Heart left ventricle (tissue), 16 donors: ENCODE measurements around the gene GTF3A. TPM values are rescaled to one million over a fixed set of nuclear protein-coding genes. Genes with fewer than 3 reads are reported as not detected.
A peak's percentile ranks its signal among the peaks of the same experiment; 100 is the strongest.

Experiments used
- ATAC-seq, 4 donors: fragments of 200-7000 bp; cut with Tn5 transposase; one replicate each; pipeline ENCODE4 v1.9.1; 2020 to 2022; ENCODE audit warnings: moderate library complexity in 4 of 4, mild to moderate bottlenecking in 3 of 4, moderate number of reproducible peaks in 1 of 4
- DNase-seq, 5 donors: peaks; one replicate each; pipeline ENCODE4 v3.0.0-alpha.2; 2020
- H3K27ac ChIP-seq, 12 donors: fragments of 200-600 bp; sonication (generic) in 4 of 12; one replicate each; pipeline versions ENCODE4 v1.5.0 to v1.8.0; 2016 to 2022; ENCODE audit warnings: mild to moderate bottlenecking in 2 of 12
- H3K27me3 ChIP-seq, 9 donors: fragments of 200-600 bp; sonication (generic) in 2 of 9; one replicate each; pipeline versions ENCODE4 v1.5.1 to v1.8.0; 2016 to 2022; ENCODE audit warnings: mild to moderate bottlenecking in 3 of 9
- H3K36me3 ChIP-seq, 9 donors: fragments of 200-600 bp; sonication (generic) in 2 of 9; one replicate each; pipeline versions ENCODE4 v1.5.0 to v1.8.0; 2018 to 2022; ENCODE audit warnings: mild to moderate bottlenecking in 2 of 9
- H3K4me1 ChIP-seq, 12 donors: fragments of 200-600 bp; sonication (generic) in 4 of 12; one replicate each; pipeline versions ENCODE4 v1.5.0 to v1.8.0; 2016 to 2022; ENCODE audit warnings: mild to moderate bottlenecking in 3 of 12
- H3K4me3 ChIP-seq, 12 donors: fragments of 200-600 bp; sonication (generic) in 4 of 12; one replicate each; pipeline versions ENCODE4 v1.5.0 to v1.8.0; 2017 to 2022; ENCODE audit warnings: mild to moderate bottlenecking in 9 of 12, moderate library complexity in 4 of 12
- H3K9me3 ChIP-seq, 12 donors: fragments of 200-600 bp; sonication (generic) in 4 of 12; one replicate each; pipeline versions ENCODE4 v1.5.0 to v1.8.0; 2016 to 2022; ENCODE audit warnings: mild to moderate bottlenecking in 1 of 12
- POLR2A ChIP-seq, 2 donors: fragments of 450-650 bp; IDR thresholded peaks; one replicate each; pipeline ENCODE4 v1.6.1; 2017; ENCODE audit warnings: antibody characterized with exemption in 2 of 2, mild to moderate bottlenecking in 2 of 2, moderate library complexity in 2 of 2
- WGBS, 4 donors: extraction: QIAGEN DNeasy Blood & Tissue Kit in 2 of 4; methylation state at CpG; one replicate each; pipeline versions ENCODE4 v1.1.5 to v1.1.7; 2013 to 2018; 5-methylcytosine and 5-hydroxymethylcytosine counted together
- intact Hi-C, 10 donors: fragments of 100-400 bp; cut with DNase I; formaldehyde crosslinking; loops; one replicate each; pipeline versions ENCODE4 v1.11.1 to v1.14.2; 2022
- polyA plus RNA-seq, 2 donors: library from polyadenylated mRNA; stranded (reverse); fragments of 200-250 nt; gene quantifications; one replicate each; pipeline ENCODE4 v1.2.3, GENCODE V29; 2013
- total RNA-seq, 9 donors: library from RNA; depleted of rRNA in 2 of 9; stranded (reverse); fragments of >200 nt in 2 of 9; fragmentation: NEBNext Ultra II Directional in 3 of 9; extraction: Animal tissue kit (Norgen Biotek cat#: 25700) in 3 of 9; gene quantifications; one replicate each; pipeline versions ENCODE4 v1.1.0 to v1.2.4, GENCODE V29; 2016 to 2023
- TF ChIP-seq, protein P1 (sequence below), 12 donors: fragments of 200-600 bp; sonication (generic) in 4 of 12; IDR thresholded peaks; one replicate each; pipeline versions ENCODE4 v1.5.0 to v1.8.0; 2018 to 2022; ENCODE audit warnings: antibody characterized with exemption in 12 of 12, mild to moderate bottlenecking in 5 of 12
- donor health status: ischemic (EF 13 %, LVEDD 7.1; RV severe dilation, severe dysfunction).
- donor health status: healthy with polysubstance abuse.
- donor health status: DM: no; HTN: yes; CAD: no.
- donor health status: DM: no; HTN: no; CAD: no.
- donor health status: ischemic (EF 25% LVEDD 6.9; RV normal size, moderate dysfunction).
- donor health status: ischemic (EF 25% LVEDD 5.7; RV mildly dilated, moderate dysfunction).
- donor health status: healthy.
- donor health status: DM: yes; HTN: yes; CAD: no.
- donor health status: ischemic (EF 35%, LVEDD 5.7; RV mildly dilated, moderate dysfunction).
- donor health status: nonischemic (EF 11% LVEDD 7.7; RV severe dilation, severe dysfunction).
- donor health status: DM: yes; HTN: yes; CAD: no.
- donor health status: PGD.
- donor health status: ischemic (EF 29% LVEDD 5.4; RV normal size, mild dysfunction).
- donor health status: nonischemic (EF 23%, LVEDD 6.1; RV moderate dilation, normal function).

Gene GTF3A
- total and polyA plus RNA-seq, 11 donors = 138 to 593 (median 201) TPM

DNA sequence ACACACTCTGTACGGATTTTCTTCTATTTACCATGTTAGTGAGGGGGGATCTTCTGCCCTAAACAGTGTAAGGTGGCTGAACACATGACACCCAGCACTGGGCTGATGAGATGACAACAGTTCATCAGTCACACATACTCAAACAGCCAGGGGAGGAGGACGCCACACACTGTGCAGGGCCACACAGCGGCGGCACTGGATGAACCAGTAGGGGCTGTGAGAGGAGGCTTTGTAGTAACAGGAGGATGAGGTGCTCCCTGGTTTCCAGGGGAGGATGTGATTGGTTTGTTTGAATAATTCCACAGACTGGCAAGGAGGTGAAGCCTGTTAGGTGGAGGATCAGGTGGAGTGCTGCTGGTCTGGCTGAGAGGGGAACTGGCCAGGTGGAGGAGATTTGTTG, 16.3 kb upstream of the GTF3A start:
- 50 to 73% (median 61%) methylated on average over 4 of the region's 4 CpGs for WGBS, 4 donors
- no peak for DNase-seq
- Histone ChIP-seq H3K27me3 (peaks cover 0 to 9% (median 0%) of the 10 kb centered on the region in 9 donors), H3K27ac (no peak overlapping the region), H3K4me3 (no peak overlapping the region), H3K36me3 (no peaks in the 10 kb centered on the region), H3K9me3 (peaks cover 0 to 7% (median 0%) of the 10 kb centered on the region in 12 donors), H3K4me1 (peaks cover 0 to 9% (median 6%) of the 10 kb centered on the region in 12 donors)
- intact Hi-C loops = loop anchor here in 2 of 10 donors (10.0 kb wide), 2 partner anchors 127 to 377 kb away; no protein-coding TSS in a partner anchor
- ATAC-seq = no peak
- TF ChIP-seq, protein P1, sequence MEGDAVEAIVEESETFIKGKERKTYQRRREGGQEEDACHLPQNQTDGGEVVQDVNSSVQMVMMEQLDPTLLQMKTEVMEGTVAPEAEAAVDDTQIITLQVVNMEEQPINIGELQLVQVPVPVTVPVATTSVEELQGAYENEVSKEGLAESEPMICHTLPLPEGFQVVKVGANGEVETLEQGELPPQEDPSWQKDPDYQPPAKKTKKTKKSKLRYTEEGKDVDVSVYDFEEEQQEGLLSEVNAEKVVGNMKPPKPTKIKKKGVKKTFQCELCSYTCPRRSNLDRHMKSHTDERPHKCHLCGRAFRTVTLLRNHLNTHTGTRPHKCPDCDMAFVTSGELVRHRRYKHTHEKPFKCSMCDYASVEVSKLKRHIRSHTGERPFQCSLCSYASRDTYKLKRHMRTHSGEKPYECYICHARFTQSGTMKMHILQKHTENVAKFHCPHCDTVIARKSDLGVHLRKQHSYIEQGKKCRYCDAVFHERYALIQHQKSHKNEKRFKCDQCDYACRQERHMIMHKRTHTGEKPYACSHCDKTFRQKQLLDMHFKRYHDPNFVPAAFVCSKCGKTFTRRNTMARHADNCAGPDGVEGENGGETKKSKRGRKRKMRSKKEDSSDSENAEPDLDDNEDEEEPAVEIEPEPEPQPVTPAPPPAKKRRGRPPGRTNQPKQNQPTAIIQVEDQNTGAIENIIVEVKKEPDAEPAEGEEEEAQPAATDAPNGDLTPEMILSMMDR (IDR thresholded peaks at IDR 0.05) = no peak

- TF ChIP-seq, protein P1 (IDR thresholded peaks at IDR 0.05) = no peak
- no peak for TF ChIP-seq POLR2A (IDR thresholded peaks at IDR 0.05)
- no peak overlapping the region for H3K27ac ChIP-seq
- 91 to 93% (median 93%) methylated on average over 2 of the region's 2 CpGs for WGBS, 4 donors
- no peak for DNase-seq
- ATAC-seq = no peak
- no peak overlapping the region for H3K4me3 ChIP-seq
- H3K36me3 ChIP-seq = no peaks in the 10 kb centered on the region
- peaks cover 0 to 7% (median 0%) of the 10 kb centered on the region in 12 donors for H3K9me3 ChIP-seq
- intact Hi-C loops = loop anchor here in 2 of 10 donors (10.0 kb wide), 2 partner anchors 126 to 376 kb away; no protein-coding TSS in a partner anchor
- no peaks in the 10 kb centered on the region for H3K4me1 ChIP-seq
- H3K27me3 ChIP-seq = peaks cover 0 to 9% (median 0%) of the 10 kb centered on the region in 9 donors
Measured at GRCh38 chr13:27409013-27409412, 15.4 kb upstream of the GTF3A start.

GRCh38 chr13:27411341-27411740, 13.1 kb upstream of the GTF3A start:
- Histone ChIP-seq H3K27me3 (peaks cover 0 to 9% (median 0%) of the 10 kb centered on the region in 9 donors), H3K4me1 (peaks cover 0 to 15% (median 7%) of the 10 kb centered on the region in 12 donors), H3K36me3 (no peaks in the 10 kb centered on the region), H3K27ac (no peak overlapping the region), H3K4me3 (no peak overlapping the region), H3K9me3 (peaks cover 0 to 7% (median 0%) of the 10 kb centered on the region in 12 donors)
- ATAC-seq (no peak), DNase-seq (no peak)
- intact Hi-C loops = loop anchor here in 1 of 10 donors (10.0 kb wide), 1 partner anchor 123 kb away; no protein-coding TSS in a partner anchor
- 56 to 74% (median 62%) methylated on average over 3 of the region's 3 CpGs for WGBS, 4 donors
- TF ChIP-seq, protein P1 (IDR thresholded peaks at IDR 0.05) = no peak
- no peak for TF ChIP-seq POLR2A (IDR thresholded peaks at IDR 0.05)

DNA sequence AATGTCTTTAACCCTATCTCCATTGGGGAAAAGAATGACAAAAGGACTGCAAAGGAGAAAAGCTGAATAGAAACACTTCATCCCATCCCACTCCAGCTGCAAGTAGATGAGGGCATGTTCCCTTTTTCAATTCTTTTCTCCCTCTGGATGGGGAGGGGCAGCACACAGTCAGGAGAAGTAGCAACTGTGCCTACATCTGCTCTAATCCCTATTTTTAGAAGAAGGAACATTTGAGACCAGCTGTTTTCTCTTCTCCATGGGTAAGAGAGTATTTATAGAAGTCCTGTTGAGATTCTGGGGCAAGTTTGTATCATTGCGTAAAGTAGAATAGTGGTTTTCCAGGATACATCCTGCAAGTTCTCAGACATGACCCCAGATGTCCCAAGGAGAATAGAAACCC, 9.3 kb upstream of the GTF3A start:
- WGBS, 4 donors = 31 to 69% (median 56%) methylated on average over 1 of the region's 1 CpG
- no peak for DNase-seq
- TF ChIP-seq, protein P1 (IDR thresholded peaks at IDR 0.05) = no peak
- TF ChIP-seq POLR2A (IDR thresholded peaks at IDR 0.05) = no peak
- no peaks in the 10 kb centered on the region for H3K9me3 ChIP-seq
- peak overlapping the region in 1 of 12 donors; percentile 11 for H3K27ac ChIP-seq
- intact Hi-C loops = loop anchor here in 1 of 10 donors (10.0 kb wide), 1 partner anchor 120 kb away; no protein-coding TSS in a partner anchor
- H3K36me3 ChIP-seq = no peaks in the 10 kb centered on the region
- H3K4me3 ChIP-seq = no peak overlapping the region
- H3K27me3 ChIP-seq = peaks cover 0 to 4% (median 0%) of the 10 kb centered on the region in 9 donors
- H3K4me1 ChIP-seq = peaks cover 0 to 15% (median 7%) of the 10 kb centered on the region in 12 donors
- ATAC-seq = peak; percentile 62 to 86 (median 69)
